Medulla oblongata (tissue), 1 donor: ENCODE data around the gene CDC42.
A peak's percentile ranks its signal among the peaks of the same experiment; 100 is the strongest.

Experiments
- DNase-seq: peaks from one replicate; pipeline ENCODE4 v3.0.0-alpha.2; 2015; ENCODE audit errors: extremely low spot score

Gene CDC42

GRCh38 chr1:22108339-22109105 lies 56.0 kb downstream of the CDC42 start:
- no peak for DNase-seq

- no peak for DNase-seq
Measured at GRCh38 chr1:22110016-22110415, 57.5 kb downstream of the CDC42 start.

- DNase-seq: no peak
Measured at GRCh38 chr1:22111115-22111514, 58.6 kb downstream of the CDC42 start.

- no peak for DNase-seq
Measured at GRCh38 chr1:22111620-22112019, 59.1 kb downstream of the CDC42 start.

- DNase-seq: peak; percentile 49
Measured at GRCh38 chr1:22112554-22112953, 60.0 kb downstream of the CDC42 start.

- DNase-seq: peak; percentile 60
Measured at GRCh38 chr1:22114083-22115012, 61.8 kb downstream of the CDC42 start.

GRCh38 chr1:22115286-22115685 lies 62.8 kb downstream of the CDC42 start:
- no peak for DNase-seq

- peak; percentile 75 for DNase-seq
Measured at GRCh38 chr1:22117238-22117637, 64.7 kb downstream of the CDC42 start.

GRCh38 chr1:22117851-22118250 lies 65.3 kb downstream of the CDC42 start:
- DNase-seq: peak; percentile 25

GRCh38 chr1:22118291-22118992 lies 65.9 kb downstream of the CDC42 start:
- DNase-seq: no peak

GRCh38 chr1:22119626-22120468 lies 67.3 kb downstream of the CDC42 start:
- no peak for DNase-seq

- DNase-seq: no peak
Measured at GRCh38 chr1:22120469-22120790, 67.9 kb downstream of the CDC42 start.

GRCh38 chr1:22121421-22121911 lies 69.0 kb downstream of the CDC42 start:
- no peak for DNase-seq

GRCh38 chr1:22122273-22123070 lies 70.0 kb downstream of the CDC42 start:
- peak; percentile 61 for DNase-seq

- no peak for DNase-seq
Measured at GRCh38 chr1:22123071-22123390, 70.5 kb downstream of the CDC42 start.

- no peak for DNase-seq
Measured at GRCh38 chr1:22123901-22124404, 71.4 kb downstream of the CDC42 start.

GRCh38 chr1:22124592-22125229 lies 72.2 kb downstream of the CDC42 start:
- DNase-seq: no peak

GRCh38 chr1:22126531-22126930 lies 74.0 kb downstream of the CDC42 start:
- DNase-seq: no peak

- no peak for DNase-seq
Measured at GRCh38 chr1:22127248-22127647, 74.7 kb downstream of the CDC42 start.

- no peak for DNase-seq
Measured at GRCh38 chr1:22127731-22128130, 75.2 kb downstream of the CDC42 start.
